Astrocyte (in vitro differentiated cells and primary cell): ENCODE data around the gene PPBP.

Experiments
- CTCF ChIP-seq: IDR thresholded peaks from 2 replicates; pipeline ENCODE4 v1.5.1; 2011; ENCODE audit warnings: low read depth, mild to moderate bottlenecking, inconsistent platforms, low read length, moderate library complexity; ENCODE audit not compliant: insufficient read depth
- EZH2 ChIP-seq: IDR thresholded peaks from 2 replicates; pipeline ENCODE4 v1.6.1; 2012; ENCODE audit warnings: mild to moderate bottlenecking, low read length, inconsistent platforms; ENCODE audit not compliant: insufficient read depth

- TF ChIP-seq CTCF (no peak), EZH2 (no peak)
These were observed 42.1 kb downstream of the PPBP start for GRCh38 chr4:73945674-73946449.
